Astrocyte of the spinal cord (primary cell): ENCODE data around the gene HTR4.

ENCODE experiments used
- DNase-seq: peaks from one replicate; pipeline ENCODE4 v3.0.0; 2011; ENCODE audit warnings: low read depth, low spot score
- H3K4me3 ChIP-seq: 2 replicates; pipeline ENCODE4 v1.5.1; 2011; ENCODE audit warnings: low read depth, mild to moderate bottlenecking, low read length, moderate library complexity
- CTCF ChIP-seq: IDR thresholded peaks from 2 replicates; pipeline ENCODE4 v1.5.1; 2012; ENCODE audit warnings: low read depth, mild to moderate bottlenecking, low read length, inconsistent platforms
- in situ Hi-C: cut with HindIII; loops from 2 replicates; pipeline ENCODE4 v1.10.0; 2017; ENCODE audit warnings: low sequenced_read_pairs

HTR4 gene

GRCh38 chr5:148482697-148483462 lies 171.4 kb downstream of the HTR4 start:
- no peak overlapping the region for H3K4me3 ChIP-seq
- TF ChIP-seq CTCF, result peak; percentile 83
- peak; percentile 40 for DNase-seq
- in situ Hi-C loops, result no loop called here

- no peak overlapping the region for H3K4me3 ChIP-seq
- no peak for TF ChIP-seq CTCF
- in situ Hi-C loops, result no loop called here
- no peak for DNase-seq
Measured at GRCh38 chr5:148482196-148482595, 172.1 kb downstream of the HTR4 start.

- no peak for TF ChIP-seq CTCF
- in situ Hi-C loops, result no loop called here
- DNase-seq, result no peak
- no peak overlapping the region for H3K4me3 ChIP-seq
Measured at GRCh38 chr5:148477429-148477828, 176.9 kb downstream of the HTR4 start.

GRCh38 chr5:148476302-148476701 lies 178.0 kb downstream of the HTR4 start:
- no peak for TF ChIP-seq CTCF
- H3K4me3 ChIP-seq, result no peak overlapping the region
- in situ Hi-C loops, result no loop called here
- no peak for DNase-seq

GRCh38 chr5:148474025-148474511 lies 180.3 kb downstream of the HTR4 start:
- TF ChIP-seq CTCF, result no peak
- in situ Hi-C loops, result no loop called here
- DNase-seq, result peak; percentile 57
- H3K4me3 ChIP-seq, result no peak overlapping the region

GRCh38 chr5:148471379-148471778 lies 182.9 kb downstream of the HTR4 start:
- in situ Hi-C loops, result no loop called here

More at GRCh38 chr5:148471379-148471778, 182.9 kb downstream of the HTR4 start:
- no peak overlapping the region for H3K4me3 ChIP-seq
- TF ChIP-seq CTCF, result no peak
- DNase-seq, result peak; percentile 55
